ENCODE results near the gene PHAF1.

The PHAF1 gene

GRCh38 chr16:67142342-67142741 is 32.6 kb downstream of the PHAF1 start:
- no peak for TF ChIP-seq CTCF (IDR thresholded peaks at IDR 0.05; ENCODE audit: poor library complexity, severe bottlenecking)
- Histone ChIP-seq H3K27me3 (ENCODE audit: insufficient read depth, poor library complexity, severe bottlenecking) (no peaks in the 10 kb centered on the region), H3K9me3 (ENCODE audit: severe bottlenecking) (no peaks in the 10 kb centered on the region), H3K36me3 (ENCODE audit: low read depth) (peaks cover 86% of the 10 kb centered on the region), H3K4me1 (ENCODE audit: insufficient read depth, poor library complexity, severe bottlenecking) (no peaks in the 10 kb centered on the region), H3K4me3 (ENCODE audit: severe bottlenecking) (no peak overlapping the region), H3K27ac (ENCODE audit: poor library complexity, severe bottlenecking) (no peak overlapping the region)
- DNase-seq (ENCODE audit: low spot score) (no peak), ATAC-seq (ENCODE audit: low read depth) (no peak)

- no peak overlapping the region for H3K27ac ChIP-seq (ENCODE audit: poor library complexity, severe bottlenecking)
- peaks cover 77% of the 10 kb centered on the region for H3K36me3 ChIP-seq (ENCODE audit: low read depth)
- no peak for TF ChIP-seq CTCF (IDR thresholded peaks at IDR 0.05; ENCODE audit: poor library complexity, severe bottlenecking)
- DNase-seq (ENCODE audit: low spot score): no peak
- H3K4me1 ChIP-seq (ENCODE audit: insufficient read depth, poor library complexity, severe bottlenecking): no peaks in the 10 kb centered on the region
- H3K9me3 ChIP-seq (ENCODE audit: severe bottlenecking): no peaks in the 10 kb centered on the region
- no peaks in the 10 kb centered on the region for H3K27me3 ChIP-seq (ENCODE audit: insufficient read depth, poor library complexity, severe bottlenecking)
- no peak overlapping the region for H3K4me3 ChIP-seq (ENCODE audit: severe bottlenecking)
- ATAC-seq (ENCODE audit: low read depth): no peak
Measured at GRCh38 chr16:67144943-67145342, 35.2 kb downstream of the PHAF1 start.

- Histone ChIP-seq H3K27ac (ENCODE audit: poor library complexity, severe bottlenecking) (no peak overlapping the region), H3K27me3 (ENCODE audit: insufficient read depth, poor library complexity, severe bottlenecking) (no peaks in the 10 kb centered on the region), H3K36me3 (ENCODE audit: low read depth) (peaks cover 69% of the 10 kb centered on the region), H3K4me1 (ENCODE audit: insufficient read depth, poor library complexity, severe bottlenecking) (no peaks in the 10 kb centered on the region), H3K9me3 (ENCODE audit: severe bottlenecking) (no peaks in the 10 kb centered on the region), H3K4me3 (ENCODE audit: severe bottlenecking) (no peak overlapping the region)
- no peak for TF ChIP-seq CTCF (IDR thresholded peaks at IDR 0.05; ENCODE audit: poor library complexity, severe bottlenecking)
- DNase-seq (ENCODE audit: low spot score) (no peak), ATAC-seq (ENCODE audit: low read depth) (no peak)
Measured at GRCh38 chr16:67145746-67146145, 36.0 kb downstream of the PHAF1 start.

GRCh38 chr16:67146523-67147357 is 37.0 kb downstream of the PHAF1 start:
- no peaks in the 10 kb centered on the region for H3K4me1 ChIP-seq (ENCODE audit: insufficient read depth, poor library complexity, severe bottlenecking)
- DNase-seq (ENCODE audit: low spot score): no peak
- no peak for ATAC-seq (ENCODE audit: low read depth)
- H3K4me3 ChIP-seq (ENCODE audit: severe bottlenecking): no peak overlapping the region
- no peaks in the 10 kb centered on the region for H3K27me3 ChIP-seq (ENCODE audit: insufficient read depth, poor library complexity, severe bottlenecking)
- no peak overlapping the region for H3K27ac ChIP-seq (ENCODE audit: poor library complexity, severe bottlenecking)
- TF ChIP-seq CTCF (IDR thresholded peaks at IDR 0.05; ENCODE audit: poor library complexity, severe bottlenecking): no peak
- peaks cover 59% of the 10 kb centered on the region for H3K36me3 ChIP-seq (ENCODE audit: low read depth)
- H3K9me3 ChIP-seq (ENCODE audit: severe bottlenecking): no peaks in the 10 kb centered on the region
